Fibroblast of mammary gland (primary cell): Measurements from ENCODE around the gene PNMT.

Experiments used
- DNase-seq: peaks from one replicate; pipeline ENCODE4 v3.0.0-alpha.2; 2010; ENCODE audit warnings: low read depth
- H3K4me3 ChIP-seq: 2 replicates; pipeline ENCODE4 v1.5.1; 2011; ENCODE audit warnings: low read depth, mild to moderate bottlenecking, low read length, moderate library complexity; ENCODE audit not compliant: control insufficient read depth
- TF ChIP-seq, protein P1 (sequence below): conservative IDR thresholded peaks from 2 replicates; pipeline ENCODE4 v1.5.1; 2011; ENCODE audit warnings: low read depth, low read length, inconsistent platforms; ENCODE audit not compliant: control insufficient read depth, insufficient read depth

PNMT gene

DNA sequence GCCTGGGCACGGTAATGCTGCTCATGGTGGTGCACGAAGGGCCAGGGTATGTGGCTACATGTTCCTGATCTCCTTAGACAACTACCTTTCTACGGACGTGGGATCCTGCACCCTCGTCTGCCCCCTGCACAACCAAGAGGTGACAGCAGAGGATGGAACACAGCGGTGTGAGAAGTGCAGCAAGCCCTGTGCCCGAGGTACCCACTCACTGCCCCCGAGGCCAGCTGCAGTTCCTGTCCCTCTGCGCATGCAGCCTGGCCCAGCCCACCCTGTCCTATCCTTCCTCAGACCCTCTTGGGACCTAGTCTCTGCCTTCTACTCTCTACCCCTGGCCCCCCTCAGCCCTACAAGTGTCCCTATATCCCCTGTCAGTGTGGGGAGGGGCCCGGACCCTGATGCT, 43.6 kb downstream of the PNMT start:
- H3K4me3 ChIP-seq: no peak overlapping the region
- TF ChIP-seq, protein P1, sequence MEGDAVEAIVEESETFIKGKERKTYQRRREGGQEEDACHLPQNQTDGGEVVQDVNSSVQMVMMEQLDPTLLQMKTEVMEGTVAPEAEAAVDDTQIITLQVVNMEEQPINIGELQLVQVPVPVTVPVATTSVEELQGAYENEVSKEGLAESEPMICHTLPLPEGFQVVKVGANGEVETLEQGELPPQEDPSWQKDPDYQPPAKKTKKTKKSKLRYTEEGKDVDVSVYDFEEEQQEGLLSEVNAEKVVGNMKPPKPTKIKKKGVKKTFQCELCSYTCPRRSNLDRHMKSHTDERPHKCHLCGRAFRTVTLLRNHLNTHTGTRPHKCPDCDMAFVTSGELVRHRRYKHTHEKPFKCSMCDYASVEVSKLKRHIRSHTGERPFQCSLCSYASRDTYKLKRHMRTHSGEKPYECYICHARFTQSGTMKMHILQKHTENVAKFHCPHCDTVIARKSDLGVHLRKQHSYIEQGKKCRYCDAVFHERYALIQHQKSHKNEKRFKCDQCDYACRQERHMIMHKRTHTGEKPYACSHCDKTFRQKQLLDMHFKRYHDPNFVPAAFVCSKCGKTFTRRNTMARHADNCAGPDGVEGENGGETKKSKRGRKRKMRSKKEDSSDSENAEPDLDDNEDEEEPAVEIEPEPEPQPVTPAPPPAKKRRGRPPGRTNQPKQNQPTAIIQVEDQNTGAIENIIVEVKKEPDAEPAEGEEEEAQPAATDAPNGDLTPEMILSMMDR: no peak
- no peak for DNase-seq

DNA sequence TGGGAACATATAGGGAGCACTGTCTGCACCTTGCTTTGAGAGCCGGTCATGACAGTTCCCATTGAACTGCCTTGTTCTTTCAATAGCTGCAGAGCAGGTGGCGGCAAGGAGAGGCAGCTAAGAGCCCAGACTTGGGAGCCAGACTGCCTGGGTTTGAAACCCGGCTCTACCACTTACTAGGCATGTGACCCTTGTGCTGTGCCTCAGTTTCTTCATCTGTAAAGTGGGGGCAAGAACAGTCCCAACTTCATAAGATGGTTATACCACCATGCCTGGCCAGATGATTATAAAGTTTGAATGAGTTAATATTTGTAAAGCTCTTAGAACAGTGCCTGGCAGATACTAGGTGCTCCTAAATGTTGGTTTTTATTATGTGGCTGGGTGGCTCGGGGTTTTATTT, 46.0 kb downstream of the PNMT start:
- TF ChIP-seq, protein P1: no peak
- no peak for DNase-seq
- no peak overlapping the region for H3K4me3 ChIP-seq

DNA sequence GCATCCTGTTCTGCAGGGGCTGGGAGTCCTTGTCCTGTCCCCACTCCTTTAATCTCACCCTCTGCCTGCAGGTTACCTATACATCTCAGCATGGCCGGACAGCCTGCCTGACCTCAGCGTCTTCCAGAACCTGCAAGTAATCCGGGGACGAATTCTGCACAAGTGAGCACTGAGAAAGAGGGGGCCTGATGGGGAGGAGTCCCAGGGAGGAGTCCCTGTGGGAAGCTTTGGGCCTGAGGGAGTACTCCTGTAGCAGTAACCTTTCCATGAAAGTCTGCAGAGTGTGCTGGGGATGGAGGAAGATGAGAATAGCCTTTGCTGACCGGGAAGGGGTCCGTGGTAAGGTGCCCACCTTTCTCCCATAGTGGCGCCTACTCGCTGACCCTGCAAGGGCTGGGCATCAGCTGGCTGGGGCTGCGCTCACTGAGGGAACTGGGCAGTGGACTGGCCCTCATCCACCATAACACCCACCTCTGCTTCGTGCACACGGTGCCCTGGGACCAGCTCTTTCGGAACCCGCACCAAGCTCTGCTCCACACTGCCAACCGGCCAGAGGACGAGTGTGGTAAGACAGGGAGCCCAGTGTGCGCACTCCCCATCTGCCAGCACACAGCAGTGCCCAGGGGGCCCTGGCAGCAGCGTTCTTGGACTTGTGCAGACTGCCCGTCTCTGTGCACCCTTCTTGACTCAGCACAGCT, 47.3 kb downstream of the PNMT start:
- DNase-seq: no peak
- TF ChIP-seq, protein P1: no peak
- no peak overlapping the region for H3K4me3 ChIP-seq

DNA sequence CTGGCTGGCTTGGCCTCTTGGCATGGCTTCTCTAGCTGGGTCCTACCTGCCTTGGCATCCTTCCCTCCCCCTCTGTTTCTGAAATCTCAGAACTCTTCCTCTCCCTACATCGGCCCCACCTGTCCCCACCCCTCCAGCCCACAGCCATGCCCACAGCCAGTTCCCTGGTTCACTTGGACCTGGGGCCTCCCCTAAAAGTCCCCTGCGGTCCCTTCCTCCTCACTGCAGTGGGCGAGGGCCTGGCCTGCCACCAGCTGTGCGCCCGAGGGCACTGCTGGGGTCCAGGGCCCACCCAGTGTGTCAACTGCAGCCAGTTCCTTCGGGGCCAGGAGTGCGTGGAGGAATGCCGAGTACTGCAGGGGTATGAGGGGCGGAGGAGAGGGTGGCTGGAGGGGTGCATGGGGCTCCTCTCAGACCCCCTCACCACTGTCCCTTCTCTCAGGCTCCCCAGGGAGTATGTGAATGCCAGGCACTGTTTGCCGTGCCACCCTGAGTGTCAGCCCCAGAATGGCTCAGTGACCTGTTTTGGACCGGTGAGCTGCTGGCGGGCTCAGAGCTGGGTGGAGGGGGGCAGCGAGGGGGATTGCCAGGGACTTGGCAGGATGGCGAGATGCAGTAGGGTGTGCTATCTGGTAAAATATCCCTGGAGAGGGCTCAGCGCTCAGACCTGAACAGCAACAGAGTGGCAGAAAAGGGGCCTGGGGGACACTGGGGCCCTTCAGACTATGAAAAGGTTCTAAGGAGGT, 48.0 kb downstream of the PNMT start:
- no peak overlapping the region for H3K4me3 ChIP-seq
- DNase-seq: no peak
- TF ChIP-seq, protein P1: no peak

DNA sequence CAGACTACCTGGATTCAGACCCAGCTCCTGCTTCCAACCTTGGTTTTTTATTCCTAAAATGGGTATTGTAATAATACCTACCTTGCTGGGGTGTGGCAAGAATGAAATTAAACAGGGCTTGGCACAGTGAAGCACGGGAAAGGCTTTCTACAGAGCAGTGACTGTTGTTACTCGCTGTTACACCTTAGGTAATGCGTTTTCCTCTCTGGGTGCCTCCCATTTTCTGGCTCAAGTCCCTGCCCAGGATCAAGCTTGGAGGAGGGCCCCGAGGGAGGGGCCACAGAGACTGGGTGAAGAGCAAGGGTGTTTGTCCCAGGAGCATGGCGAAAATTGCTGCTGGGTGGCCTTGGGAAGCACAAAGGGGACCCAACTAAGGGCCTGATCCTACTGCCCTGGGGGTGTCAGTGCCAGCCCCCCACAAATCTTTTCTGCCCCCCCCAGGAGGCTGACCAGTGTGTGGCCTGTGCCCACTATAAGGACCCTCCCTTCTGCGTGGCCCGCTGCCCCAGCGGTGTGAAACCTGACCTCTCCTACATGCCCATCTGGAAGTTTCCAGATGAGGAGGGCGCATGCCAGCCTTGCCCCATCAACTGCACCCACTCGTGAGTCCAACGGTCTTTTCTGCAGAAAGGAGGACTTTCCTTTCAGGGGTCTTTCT, 48.8 kb downstream of the PNMT start:
- TF ChIP-seq, protein P1: no peak
- DNase-seq: no peak
- H3K4me3 ChIP-seq: no peak overlapping the region

DNA sequence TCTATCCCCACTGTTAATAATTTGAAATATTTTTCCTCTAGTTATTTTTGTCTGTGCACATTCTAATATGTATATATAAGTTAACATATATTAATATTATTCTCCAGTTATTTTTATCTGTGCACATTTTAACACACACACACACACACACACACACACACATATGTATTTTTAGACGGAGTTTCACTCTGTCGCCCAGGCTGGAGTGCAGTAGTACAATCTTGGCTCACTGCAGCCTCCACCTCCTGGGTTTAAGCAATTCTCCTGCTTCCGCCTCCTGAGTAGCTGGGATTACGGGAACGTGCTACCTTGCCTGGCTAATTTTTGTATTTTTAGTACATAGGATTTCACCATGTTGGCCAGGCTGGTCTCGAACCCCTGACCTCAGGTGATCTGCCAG, 49.4 kb downstream of the PNMT start:
- TF ChIP-seq, protein P1: no peak
- H3K4me3 ChIP-seq: no peak overlapping the region
- DNase-seq: no peak
